Epithelial cell of proximal tubule (primary cell): ENCODE data around the gene CORO2B. TPM values are rescaled to one million over a fixed set of nuclear protein-coding genes. Genes with fewer than 3 reads are reported as not detected.

Source experiments
- DNase-seq: peaks from one replicate; pipeline ENCODE4 v3.0.0-alpha.2; 2011; ENCODE audit warnings: low read depth
- H3K4me3 ChIP-seq: 2 replicates; pipeline ENCODE4 v1.5.1; 2011; ENCODE audit warnings: low read depth, mild to moderate bottlenecking, low read length
- CTCF ChIP-seq: conservative IDR thresholded peaks from 2 replicates; pipeline ENCODE4 v1.5.1; 2012; ENCODE audit warnings: low read depth, mild to moderate bottlenecking, low read length
- total RNA-seq: library from RNA; depleted of rRNA; stranded (reverse); fragments of >200 nt; gene quantifications from 2 replicates; pipeline ENCODE4 v1.2.3, GENCODE V29; 2015

CORO2B gene
- total RNA-seq, 1 donor from 2014 or later = 18.3 TPM

GRCh38 chr15:68653031-68653635 lies 74.3 kb downstream of the CORO2B start:
- no peak overlapping the region for H3K4me3 ChIP-seq
- DNase-seq = no peak
- TF ChIP-seq CTCF = no peak

GRCh38 chr15:68653801-68654200 lies 75.0 kb downstream of the CORO2B start:
- DNase-seq = no peak
- H3K4me3 ChIP-seq = no peak overlapping the region
- no peak for TF ChIP-seq CTCF

GRCh38 chr15:68654786-68655560 lies 76.2 kb downstream of the CORO2B start:
- TF ChIP-seq CTCF = no peak
- DNase-seq = no peak
- no peak overlapping the region for H3K4me3 ChIP-seq

GRCh38 chr15:68655686-68656437 lies 77.1 kb downstream of the CORO2B start:
- H3K4me3 ChIP-seq = no peak overlapping the region
- TF ChIP-seq CTCF = no peak
- no peak for DNase-seq

- no peak for DNase-seq
- no peak overlapping the region for H3K4me3 ChIP-seq
- no peak for TF ChIP-seq CTCF
Measured at GRCh38 chr15:68656438-68656739, 77.6 kb downstream of the CORO2B start.

GRCh38 chr15:68658151-68658550 lies 79.4 kb downstream of the CORO2B start:
- TF ChIP-seq CTCF = no peak
- DNase-seq = no peak

More at GRCh38 chr15:68658151-68658550, 79.4 kb downstream of the CORO2B start:
- H3K4me3 ChIP-seq = no peak overlapping the region
